Measurements from ENCODE around the gene CAPNS1. TPM values are rescaled to one million over a fixed set of nuclear protein-coding genes. Genes with fewer than 3 reads are reported as not detected.

The CAPNS1 gene
- total and polyA plus RNA-seq, 2 of the 4 experiments (the other 2 are of a cell fraction), result 436 to 988 TPM

- H3K27me3 ChIP-seq (ENCODE audit: control insufficient read depth, insufficient read depth, low read length), result no peaks in the 10 kb centered on the region
- no peak overlapping the region for H3K23ac ChIP-seq (ENCODE audit: low read depth, low read length)
- no peak overlapping the region for H3K4me2 ChIP-seq (ENCODE audit: low read depth, low read length)
- WGBS, 2 experiments (ENCODE audit: extremely low coverage in 2 of 2, insufficient read length in 1 of 2), result no CpG with 5 or more reads among the region's 6 CpGs
- no peak overlapping the region for H3K4ac ChIP-seq (ENCODE audit: low read depth, low read length)
- dilution Hi-C loops (cut with HindIII; ENCODE audit: low sequenced_read_pairs, unreplicated experiment) (no loop called here), in situ Hi-C loops (cut with MboI; ENCODE audit: low sequenced_read_pairs) (no loop called here), intact Hi-C loops (cut with micrococcal nuclease) (no loop called here)
- H4K20me1 ChIP-seq (ENCODE audit: insufficient read depth, low read length), result no peaks in the 10 kb centered on the region
- no peak overlapping the region for H4K8ac ChIP-seq (ENCODE audit: low read depth in 2 of 2, low read length in 2 of 2)
- no peak for TF ChIP-seq ELK1 (IDR thresholded peaks at IDR 0.05; ENCODE audit: borderline replicate concordance, low read depth, low read length)
- TF ChIP-seq BHLHE40 (IDR thresholded peaks at IDR 0.05; ENCODE audit: low read depth, low read length), result no peak
- no peak for TF ChIP-seq MAFK (IDR thresholded peaks at IDR 0.05; ENCODE audit: low read depth, low read length)
- TF ChIP-seq NFE2L2 (IDR thresholded peaks at IDR 0.05; ENCODE audit: low read depth, low read length), result no peak
- no peak for TF ChIP-seq SMC3 (IDR thresholded peaks at IDR 0.05; ENCODE audit: low read depth, low read length)
- no peak for TF ChIP-seq RFX5 (IDR thresholded peaks at IDR 0.05; ENCODE audit: low read depth, low read length)
- TF ChIP-seq MXI1 (IDR thresholded peaks at IDR 0.05; ENCODE audit: borderline replicate concordance, low read depth, low read length), result no peak
- TF ChIP-seq CTCF (conservative IDR thresholded peaks at IDR 0.05; ENCODE audit: low read depth, low read length), result no peak
- TF ChIP-seq CEBPB (IDR thresholded peaks at IDR 0.05; ENCODE audit: low read depth, low read length), result no peak
- no peak for TF ChIP-seq FOS (IDR thresholded peaks at IDR 0.05; ENCODE audit: low read depth, low read length)
- TF ChIP-seq USF2 (IDR thresholded peaks at IDR 0.05; ENCODE audit: low read depth, low read length), result no peak
- TF ChIP-seq CHD1 (IDR thresholded peaks at IDR 0.05; ENCODE audit: low read depth, low read length), result no peak
- no peak for TF ChIP-seq POLR2A (IDR thresholded peaks at IDR 0.05; ENCODE audit: low read depth, low read length)
- no peak for TF ChIP-seq MAZ (IDR thresholded peaks at IDR 0.05; ENCODE audit: borderline replicate concordance, low read depth, low read length)
- no peak for TF ChIP-seq RAD21 (IDR thresholded peaks at IDR 0.05; ENCODE audit: low read length)
- no peak for TF ChIP-seq RCOR1 (IDR thresholded peaks at IDR 0.05; ENCODE audit: insufficient replicate concordance, low read length)
- H2BK15ac ChIP-seq (ENCODE audit: low read depth, low read length), result no peak overlapping the region
- peaks cover 11% of the 10 kb centered on the region for H3K36me3 ChIP-seq (ENCODE audit: control insufficient read depth, insufficient read depth, low read length)
- H2AFZ ChIP-seq (replicated peaks; ENCODE audit: low read length, poor library complexity), result no peak overlapping the region
- H3K56ac ChIP-seq (ENCODE audit: extremely low read depth, insufficient read depth, low read length), result no peak overlapping the region
- H3K9me3 ChIP-seq (ENCODE audit: control insufficient read depth, insufficient read depth, low read length), result no peaks in the 10 kb centered on the region
- no peak overlapping the region for H2BK120ac ChIP-seq (ENCODE audit: low read depth, low read length)
- H3K4me1 ChIP-seq (ENCODE audit: control insufficient read depth, insufficient read depth, low read length), result no peaks in the 10 kb centered on the region
- H3K9ac ChIP-seq (ENCODE audit: low read depth, low read length), result no peak overlapping the region
- no peak overlapping the region for H4K91ac ChIP-seq (ENCODE audit: insufficient read depth, low read depth, low read length)
- no TSS peak for BruUV-seq (replicated peaks)
- H3K14ac ChIP-seq (replicated peaks; ENCODE audit: low read depth, low read length), result no peak overlapping the region
- 0 out of 2 replicates have a peak, but pooled peaks cover 2% of the 10 kb centered on the region for H3K9me1 ChIP-seq (ENCODE audit: insufficient read depth, low read length)
- H3K4me3 ChIP-seq (ENCODE audit: insufficient read depth, low read depth, low read length), result no peak overlapping the region
- H3K18ac ChIP-seq (ENCODE audit: low read depth, low read length), result no peak overlapping the region
- no peak overlapping the region for H2AK9ac ChIP-seq (replicated peaks; ENCODE audit: low read depth, low read length, poor library complexity)
- no peaks in the 10 kb centered on the region for H3K79me1 ChIP-seq (ENCODE audit: low read depth in 1 of 2, low read length in 2 of 2)
- no peak overlapping the region for H4K5ac ChIP-seq (ENCODE audit: low read depth, low read length)
- H3K27ac ChIP-seq (ENCODE audit: insufficient read depth, low read length), result no peak overlapping the region
- no peak overlapping the region for H2BK5ac ChIP-seq (ENCODE audit: low read depth, low read length, poor library complexity, severe bottlenecking)
- POLR2A ChIA-PET (ENCODE audit: unreplicated experiment), result no interaction called here
- no peak for ATAC-seq (ENCODE audit: low read depth)
- H2AK5ac ChIP-seq (ENCODE audit: low read depth, low read length), result no peak overlapping the region
- H2BK20ac ChIP-seq (ENCODE audit: low read depth, low read length), result no peak overlapping the region
- no peak for DNase-seq
- CTCF ChIA-PET, result no interaction called here
Observed at GRCh38 chr19:36093687-36094086, 46.2 kb upstream of the CAPNS1 start.
